GM20000 (cell line): ENCODE results near the gene CSAD.
"Not testable (repeated sequence)": the region's sequence is repeated elsewhere in the genome, so short reads cannot be mapped to it uniquely, and the experiment has no call there.

Experiments
- DNase-seq: peaks from one replicate; pipeline ENCODE4 v3.0.0; 2012; ENCODE audit warnings: low spot score
- CTCF ChIP-seq: IDR thresholded peaks from 2 replicates; pipeline ENCODE4 v1.5.1; 2012; ENCODE audit warnings: mild to moderate bottlenecking, control low read depth; ENCODE audit errors: extremely low read depth, missing control alignments

Gene CSAD

GRCh38 chr12:53166837-53167236 is 13.9 kb downstream of the CSAD start:
- DNase-seq: no peak
- no peak for TF ChIP-seq CTCF

DNA sequence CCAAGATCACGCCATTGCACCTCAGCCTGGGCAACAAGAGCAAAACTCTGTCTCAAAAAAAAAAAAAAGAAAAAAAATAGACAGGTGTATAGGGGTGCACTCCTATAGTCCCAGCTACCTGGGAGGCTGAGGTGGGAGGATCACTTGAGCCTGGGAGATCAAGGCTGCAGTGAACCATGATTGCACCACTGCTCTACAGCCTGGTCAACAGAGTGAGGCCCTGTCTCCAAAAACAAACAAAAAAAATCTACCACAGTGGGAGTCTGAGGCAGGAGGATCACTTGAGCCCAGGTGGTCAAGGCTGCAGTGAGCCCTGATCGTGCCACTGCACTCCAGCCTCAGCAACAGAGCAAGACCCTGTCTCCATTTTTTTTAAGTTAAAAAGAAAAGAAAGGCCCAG is 17.7 kb downstream of the CSAD start:
- not testable (repeated sequence) for DNase-seq

DNA sequence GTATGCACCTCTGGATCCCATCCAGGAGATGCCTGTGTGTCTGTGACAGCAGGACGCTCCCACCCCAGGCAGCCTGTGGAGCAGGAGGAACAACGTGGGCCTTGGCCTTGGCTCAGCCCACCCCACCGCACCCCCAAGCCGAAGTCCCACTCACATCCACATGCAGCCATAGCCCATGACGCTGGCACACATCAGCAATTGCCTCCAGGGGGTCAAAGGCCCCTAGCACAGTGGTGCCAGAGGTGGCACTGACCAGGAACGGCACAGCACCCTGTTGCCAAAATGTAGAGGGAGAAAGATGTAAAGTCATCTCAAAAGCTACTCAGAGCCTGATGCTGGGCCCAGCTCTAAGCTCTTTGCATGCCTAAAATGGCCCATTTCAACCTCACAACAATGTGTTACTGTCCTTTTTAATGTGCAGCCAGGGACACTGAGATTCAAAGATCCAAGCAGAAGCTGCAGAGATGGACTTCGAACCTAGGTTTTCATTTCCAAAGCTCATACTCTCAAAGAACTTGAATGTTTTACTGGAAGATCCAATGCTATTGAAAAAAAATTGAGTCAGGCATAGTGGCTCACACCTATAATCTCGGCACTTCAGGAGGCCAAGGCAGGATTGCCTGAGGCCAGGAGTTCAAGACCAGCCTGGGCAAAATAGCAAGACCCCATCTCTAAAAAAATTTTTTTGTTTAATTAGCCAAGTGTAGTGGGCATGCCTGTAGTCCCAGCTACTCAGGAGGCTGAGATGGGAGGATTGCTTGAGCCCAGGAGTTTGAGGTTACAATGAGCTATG is 19.4 kb downstream of the CSAD start:
- no peak for DNase-seq
- TF ChIP-seq CTCF: no peak

GRCh38 chr12:53160673-53161072 is 20.1 kb downstream of the CSAD start:
- no peak for TF ChIP-seq CTCF
- no peak for DNase-seq

DNA sequence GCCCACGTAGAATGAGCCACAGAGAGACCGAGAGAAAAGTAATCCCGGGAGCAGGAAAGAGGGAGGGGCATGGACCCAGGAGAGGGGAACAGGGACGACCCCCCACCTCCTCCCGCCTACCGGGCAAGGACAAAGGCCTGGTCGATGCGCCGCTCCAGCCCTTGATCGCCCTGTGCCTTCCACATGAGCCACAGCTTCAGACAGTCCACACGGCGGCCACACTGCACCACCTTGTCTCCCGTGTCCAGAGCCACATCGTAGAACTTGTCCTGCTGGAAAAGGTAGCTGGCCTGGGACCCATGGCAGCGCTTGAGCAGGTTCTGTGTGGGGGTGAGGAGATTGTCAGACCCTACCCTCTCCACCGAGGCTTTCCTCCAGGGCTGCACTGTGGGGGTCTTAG is 20.7 kb downstream of the CSAD start:
- DNase-seq: no peak
- TF ChIP-seq CTCF: no peak

GRCh38 chr12:53159195-53159839 is 21.4 kb downstream of the CSAD start:
- peak; percentile 89 for DNase-seq
- TF ChIP-seq CTCF: peak; percentile 98

GRCh38 chr12:53152390-53152789 is 28.3 kb downstream of the CSAD start:
- DNase-seq: no peak
- no peak for TF ChIP-seq CTCF

GRCh38 chr12:53151039-53151438 is 29.7 kb downstream of the CSAD start:
- DNase-seq: no peak

More at GRCh38 chr12:53151039-53151438, 29.7 kb downstream of the CSAD start:
- no peak for TF ChIP-seq CTCF
